Transverse colon (tissue), 4 donors: Measurements from ENCODE around the gene MAP2K5.

ENCODE experiments used
- CTCF ChIP-seq, 5 experiments: fragments of 200-600 bp in 3 of 5; fragments of 450-650 bp in 2 of 5; sonication (generic) in 3 of 5; IDR thresholded peaks; 1 replicate in 2 of 5; 2 replicates in 3 of 5; pipeline ENCODE4 v1.5.1; 2016 to 2017; ENCODE audit warnings: antibody characterized with exemption in 5 of 5, inconsistent platforms in 3 of 5, mild to moderate bottlenecking in 2 of 5, moderate library complexity in 1 of 5
- EP300 ChIP-seq: sonication (generic); formaldehyde crosslinking; IDR thresholded peaks from one replicate; pipeline ENCODE4 v1.6.1; 2017; ENCODE audit warnings: antibody characterized with exemption, low read depth
- POLR2A ChIP-seq: fragments of 450-650 bp; IDR thresholded peaks from one replicate; pipeline ENCODE4 v1.6.1; 2016; ENCODE audit warnings: antibody characterized with exemption, mild to moderate bottlenecking, moderate library complexity
- POLR2AphosphoS5 ChIP-seq, 3 donors: sonication (generic); formaldehyde crosslinking; IDR thresholded peaks; one replicate each; pipeline ENCODE4 v1.6.1; 2016; ENCODE audit warnings: antibody characterized with exemption in 3 of 3

- TF ChIP-seq CTCF (IDR thresholded peaks at IDR 0.05) (no peak), POLR2A (no peak), EP300 (no peak), POLR2AphosphoS5 (IDR thresholded peaks at IDR 0.05) (no peak)
Observed at GRCh38 chr15:67806536-67806935, 264.0 kb downstream of the MAP2K5 start.
